CD4-positive, alpha-beta T cell treated with Interleukin-2 at 100 ng/mL for 4 hours (primary cell): ENCODE measurements around the gene PLEKHM3.
A peak's percentile ranks its signal among the peaks of the same experiment; 100 is the strongest.

Experiments
- DNase-seq: peaks from one replicate; pipeline ENCODE4 v3.0.0-alpha.2; 2020; ENCODE audit warnings: low spot score

PLEKHM3 gene

GRCh38 chr2:208025037-208025813, at the start of gene PLEKHM3:
PLEKHM3 (minus strand) TSS chr2:208025527; CDS start chr2:208001639, 23,888 bp downstream.
- DNase-seq = peak; percentile 82

GRCh38 chr2:208074610-208075356, 49.5 kb upstream of the PLEKHM3 start:
- DNase-seq = no peak

GRCh38 chr2:208072250-208072892, 47.0 kb upstream of the PLEKHM3 start:
- peak; percentile 67 for DNase-seq

GRCh38 chr2:208069186-208069585, 43.9 kb upstream of the PLEKHM3 start:
- DNase-seq = no peak

- no peak for DNase-seq
Observed at GRCh38 chr2:208066016-208066415, 40.7 kb upstream of the PLEKHM3 start.

- no peak for DNase-seq
Observed at GRCh38 chr2:208065476-208065875, 40.1 kb upstream of the PLEKHM3 start.

GRCh38 chr2:208064220-208064961, 39.1 kb upstream of the PLEKHM3 start:
- no peak for DNase-seq

- no peak for DNase-seq
Observed at GRCh38 chr2:208062961-208063360, 37.6 kb upstream of the PLEKHM3 start.

GRCh38 chr2:208062113-208062512, 36.8 kb upstream of the PLEKHM3 start:
- peak; percentile 28 for DNase-seq

- DNase-seq = no peak
Observed at GRCh38 chr2:208057108-208057507, 31.8 kb upstream of the PLEKHM3 start.

- DNase-seq = no peak
Observed at GRCh38 chr2:208049441-208049840, 24.1 kb upstream of the PLEKHM3 start.

GRCh38 chr2:208049006-208049405, 23.7 kb upstream of the PLEKHM3 start:
- no peak for DNase-seq

GRCh38 chr2:208047840-208048239, 22.5 kb upstream of the PLEKHM3 start:
- no peak for DNase-seq

GRCh38 chr2:208046686-208047085, 21.4 kb upstream of the PLEKHM3 start:
- no peak for DNase-seq

GRCh38 chr2:208042450-208042849, 17.1 kb upstream of the PLEKHM3 start:
- no peak for DNase-seq

- no peak for DNase-seq
Observed at GRCh38 chr2:208042041-208042440, 16.7 kb upstream of the PLEKHM3 start.

- DNase-seq = peak; percentile 70
Observed at GRCh38 chr2:208040199-208041171, 15.2 kb upstream of the PLEKHM3 start.

- DNase-seq = no peak
Observed at GRCh38 chr2:208039376-208040110, 14.2 kb upstream of the PLEKHM3 start.

- no peak for DNase-seq
Observed at GRCh38 chr2:208037564-208038487, 12.5 kb upstream of the PLEKHM3 start.
